Activated CD4-positive, alpha-beta T cell treated with anti-CD3 and anti-CD28 coated beads for 36 hours (primary cell): ENCODE results near the gene UQCR11. TPM values are rescaled to one million over a fixed set of nuclear protein-coding genes. Genes with fewer than 3 reads are reported as not detected.

Experiments used
- ATAC-seq: fragments of 200-7000 bp; cut with Tn5 transposase; one replicate; pipeline ENCODE4 v1.10.0; 2021; ENCODE audit warnings: mild to moderate bottlenecking, moderate library complexity
- CTCF ChIA-PET: fragments of 350-600 bp; sonication (Branson Sonifier 250); formaldehyde crosslinking; loops from one replicate; lab custom pipeline; 2021; ENCODE audit warnings: antibody characterized with exemption; lab: Charles Lee
- POLR2A ChIA-PET: fragments of 350-600 bp; sonication (Branson Sonifier 250); formaldehyde crosslinking; loops from one replicate; lab custom pipeline; 2021; ENCODE audit warnings: antibody characterized with exemption, inconsistent platforms; lab: Charles Lee
- DNase-seq: peaks from one replicate; pipeline ENCODE4 v3.0.0-alpha.2; 2020
- H3K27ac Mint-ChIP-seq: one replicate; pipeline ENCODE4 v1.8.0; 2021; ENCODE audit warnings: mixed read lengths
- H3K27me3 Mint-ChIP-seq: one replicate; pipeline ENCODE4 v1.8.0; 2021; ENCODE audit warnings: mixed read lengths
- H3K36me3 Mint-ChIP-seq: one replicate; pipeline ENCODE4 v1.8.0; 2021; ENCODE audit warnings: low read depth, mixed read lengths
- H3K4me1 Mint-ChIP-seq: one replicate; pipeline ENCODE4 v1.8.0; 2021; ENCODE audit warnings: mixed read lengths
- H3K4me3 Mint-ChIP-seq: one replicate; pipeline ENCODE4 v1.8.0; 2021; ENCODE audit warnings: mild to moderate bottlenecking, moderate library complexity, mixed read lengths
- H3K9me3 Mint-ChIP-seq: one replicate; pipeline ENCODE4 v1.8.0; 2021; ENCODE audit warnings: low read depth, mixed read lengths
- intact Hi-C, 2 experiments: fragments of 100-400 bp; cut with DNase I in 1 of 2; cut with micrococcal nuclease in 1 of 2; formaldehyde crosslinking; loops; one replicate each; pipeline versions ENCODE4 v1.14.2 to v1.15.1; 2022 to 2024; cut with DNase I, micrococcal nuclease
- total RNA-seq, 2 experiments: library from RNA; stranded (reverse); gene quantifications; one replicate each; pipeline ENCODE4 v1.2.3, GENCODE V29; 2021

The UQCR11 gene
- total RNA-seq, 2 experiments from 2014 or later: 152 to 226 TPM

GRCh38 chr19:1613146-1613545 is 7.9 kb upstream of the UQCR11 start:
- Mint-ChIP-seq H3K9me3 (no peaks in the 10 kb centered on the region), H3K4me3 (no peak overlapping the region), H3K4me1 (peaks cover 43% of the 10 kb centered on the region), H3K36me3 (peaks cover 42% of the 10 kb centered on the region), H3K27me3 (no peaks in the 10 kb centered on the region), H3K27ac (no peak overlapping the region)
- intact Hi-C loops: no loop called here
- ChIA-PET CTCF (no interaction called here), POLR2A (no interaction called here)
- ATAC-seq: no peak
- DNase-seq: no peak

GRCh38 chr19:1612114-1613086 is 7.1 kb upstream of the UQCR11 start:
- intact Hi-C loops: no loop called here
- Mint-ChIP-seq H3K4me3 (no peak overlapping the region), H3K27me3 (no peaks in the 10 kb centered on the region), H3K27ac (no peak overlapping the region), H3K36me3 (peaks cover 37% of the 10 kb centered on the region), H3K9me3 (no peaks in the 10 kb centered on the region), H3K4me1 (peaks cover 37% of the 10 kb centered on the region)
- no peak for ATAC-seq
- no peak for DNase-seq
- ChIA-PET POLR2A (no interaction called here), CTCF (no interaction called here)

GRCh38 chr19:1611353-1611752 is 6.1 kb upstream of the UQCR11 start:
- Mint-ChIP-seq H3K4me3 (no peak overlapping the region), H3K36me3 (peaks cover 30% of the 10 kb centered on the region), H3K27me3 (no peaks in the 10 kb centered on the region), H3K4me1 (peaks cover 30% of the 10 kb centered on the region), H3K9me3 (no peaks in the 10 kb centered on the region), H3K27ac (no peak overlapping the region)
- ATAC-seq: no peak
- POLR2A ChIA-PET: no interaction called here
- intact Hi-C loops: no loop called here
- DNase-seq: no peak
- CTCF ChIA-PET: interaction anchor here (0.6 to 0.7 kb wide), 2 partner anchors 13 to 25 kb away, joined by 4 read pairs; no protein-coding TSS in a partner anchor

- no peak for DNase-seq
- peaks cover 26% of the 10 kb centered on the region for H3K36me3 Mint-ChIP-seq
- POLR2A ChIA-PET: no interaction called here
- no peak for ATAC-seq
- H3K27me3 Mint-ChIP-seq: no peaks in the 10 kb centered on the region
- no peak overlapping the region for H3K4me3 Mint-ChIP-seq
- CTCF ChIA-PET: no interaction called here
- intact Hi-C loops: no loop called here
- H3K27ac Mint-ChIP-seq: no peak overlapping the region
- H3K9me3 Mint-ChIP-seq: no peaks in the 10 kb centered on the region
- H3K4me1 Mint-ChIP-seq: peaks cover 33% of the 10 kb centered on the region
Observed at GRCh38 chr19:1610579-1610978, 5.3 kb upstream of the UQCR11 start.

- intact Hi-C loops: loop anchor here (5.0 kb wide), 2 partner anchors 62 to 157 kb away; no protein-coding TSS in a partner anchor
- CTCF ChIA-PET: interaction anchor here (0.6 kb wide), 1 partner anchor 42 kb away, joined by 3 read pairs; no protein-coding TSS in a partner anchor
- Mint-ChIP-seq H3K27ac (no peak overlapping the region), H3K4me1 (peaks cover 33% of the 10 kb centered on the region), H3K4me3 (no peak overlapping the region), H3K27me3 (no peaks in the 10 kb centered on the region), H3K9me3 (no peaks in the 10 kb centered on the region), H3K36me3 (peaks cover 24% of the 10 kb centered on the region)
- DNase-seq: no peak
- ATAC-seq: no peak
- POLR2A ChIA-PET: interaction anchor here (0.6 kb wide), 1 partner anchor 41 kb away, joined by 4 read pairs; no protein-coding TSS in a partner anchor
Observed at GRCh38 chr19:1609680-1610474, 4.6 kb upstream of the UQCR11 start.

GRCh38 chr19:1609103-1609396 is 3.8 kb upstream of the UQCR11 start:
- H3K36me3 Mint-ChIP-seq: peaks cover 26% of the 10 kb centered on the region
- ChIA-PET POLR2A (interaction anchor here (1.1 kb wide), 1 partner anchor 16 kb away, joined by 3 read pairs; the partner anchor contains the start of gene MBD3), CTCF (no interaction called here)
- peaks cover 39% of the 10 kb centered on the region for H3K4me1 Mint-ChIP-seq
- no peaks in the 10 kb centered on the region for H3K9me3 Mint-ChIP-seq
- ATAC-seq (no peak), DNase-seq (peak; percentile 45)
- H3K27me3 Mint-ChIP-seq: no peaks in the 10 kb centered on the region
- H3K4me3 Mint-ChIP-seq: no peak overlapping the region
- intact Hi-C loops: loop anchor here (5.0 kb wide), 2 partner anchors 63 to 158 kb away; no protein-coding TSS in a partner anchor
- H3K27ac Mint-ChIP-seq: no peak overlapping the region

GRCh38 chr19:1608359-1609102 is 3.3 kb upstream of the UQCR11 start:
- Mint-ChIP-seq H3K27ac (peak overlapping the region; percentile 14), H3K36me3 (peaks cover 27% of the 10 kb centered on the region), H3K4me1 (peaks cover 45% of the 10 kb centered on the region), H3K9me3 (no peaks in the 10 kb centered on the region), H3K27me3 (no peaks in the 10 kb centered on the region), H3K4me3 (no peak overlapping the region)
- ChIA-PET POLR2A (interaction anchor here (0.6 to 1.1 kb wide), 2 partner anchors 16 to 29 kb away, joined by 3 read pairs; partner anchors contain the start of gene MBD3), CTCF (interaction anchor here (0.7 to 1.7 kb wide), 4 partner anchors 9 to 161 kb away, joined by 3 to 4 read pairs (median 3); no protein-coding TSS in a partner anchor)
- ATAC-seq (no peak), DNase-seq (peak; percentile 33)
- intact Hi-C loops: loop anchor here (5.0 kb wide), 2 partner anchors 64 to 159 kb away; no protein-coding TSS in a partner anchor

GRCh38 chr19:1606138-1606651 is 933 bp upstream of the UQCR11 start:
- peak overlapping the region; percentile 99 for H3K27ac Mint-ChIP-seq
- CTCF ChIA-PET: interaction anchor here (0.7 to 1.3 kb wide), 5 partner anchors 13 to 478 kb away, joined by 3 to 6 read pairs (median 3); partner anchors contain the start of gene MBD3
- H3K4me3 Mint-ChIP-seq: peak overlapping the region; percentile 97
- intact Hi-C loops: loop anchor here (1.0 to 5.0 kb wide), 4 partner anchors 47 to 161 kb away; no protein-coding TSS in a partner anchor
- H3K4me1 Mint-ChIP-seq: peaks cover 57% of the 10 kb centered on the region
- DNase-seq (no peak), ATAC-seq (no peak)
- H3K27me3 Mint-ChIP-seq: no peaks in the 10 kb centered on the region
- POLR2A ChIA-PET: interaction anchor here (0.6 to 1.2 kb wide), 2 partner anchors 13 to 48 kb away, joined by 10 read pairs; partner anchors contain the start of gene MBD3
- peaks cover 33% of the 10 kb centered on the region for H3K36me3 Mint-ChIP-seq
- no peaks in the 10 kb centered on the region for H3K9me3 Mint-ChIP-seq

- Mint-ChIP-seq H3K9me3 (no peaks in the 10 kb centered on the region), H3K27ac (no peak overlapping the region), H3K4me1 (peaks cover 33% of the 10 kb centered on the region), H3K27me3 (no peaks in the 10 kb centered on the region), H3K4me3 (no peak overlapping the region), H3K36me3 (peaks cover 36% of the 10 kb centered on the region)
- intact Hi-C loops: no loop called here
- POLR2A ChIA-PET: no interaction called here
- no peak for ATAC-seq
- CTCF ChIA-PET: interaction anchor here (1.9 kb wide), 1 partner anchor 9 kb away, joined by 7 read pairs; the partner anchor contains the start of gene MBD3
- no peak for DNase-seq
Observed at GRCh38 chr19:1602091-1602707, 3.1 kb downstream of the UQCR11 start.

- ATAC-seq (no peak), DNase-seq (no peak)
- H3K4me3 Mint-ChIP-seq: no peak overlapping the region
- H3K27ac Mint-ChIP-seq: no peak overlapping the region
- H3K4me1 Mint-ChIP-seq: peaks cover 30% of the 10 kb centered on the region
- intact Hi-C loops: no loop called here
- peaks cover 36% of the 10 kb centered on the region for H3K36me3 Mint-ChIP-seq
- CTCF ChIA-PET: interaction anchor here (0.6 to 1.9 kb wide), 2 partner anchors 9 to 37 kb away, joined by 3 to 7 read pairs; partner anchors contain the start of gene MBD3
- H3K9me3 Mint-ChIP-seq: no peaks in the 10 kb centered on the region
- POLR2A ChIA-PET: no interaction called here
- no peaks in the 10 kb centered on the region for H3K27me3 Mint-ChIP-seq
Observed at GRCh38 chr19:1601613-1602064, 3.6 kb downstream of the UQCR11 start.
